Stomach (tissue), 4 donors: ENCODE measurements around the gene MLLT10.

Experiments
- EP300 ChIP-seq: sonication (generic); formaldehyde crosslinking; IDR thresholded peaks from one replicate; pipeline ENCODE4 v1.6.1; 2017; ENCODE audit warnings: antibody characterized with exemption
- POLR2A ChIP-seq, 4 donors: fragments of 450-650 bp; IDR thresholded peaks; one replicate each; pipeline ENCODE4 v1.6.1; 2016; ENCODE audit warnings: antibody characterized with exemption in 4 of 4, control low read depth in 2 of 4, mild to moderate bottlenecking in 1 of 4, moderate library complexity in 1 of 4
- POLR2AphosphoS5 ChIP-seq, 3 donors: sonication (generic); formaldehyde crosslinking; IDR thresholded peaks; one replicate each; pipeline ENCODE4 v1.6.1; 2016; ENCODE audit warnings: antibody characterized with exemption in 3 of 3
- TF ChIP-seq, protein P1 (sequence below), 7 experiments: fragments of 450-650 bp in 4 of 7; fragments of 200-600 bp in 3 of 7; sonication (generic) in 3 of 7; IDR thresholded peaks; one replicate each; pipeline ENCODE4 v1.5.1; 2016 to 2019; ENCODE audit warnings: antibody characterized with exemption in 7 of 7, control low read depth in 2 of 7, mild to moderate bottlenecking in 1 of 7

DNA sequence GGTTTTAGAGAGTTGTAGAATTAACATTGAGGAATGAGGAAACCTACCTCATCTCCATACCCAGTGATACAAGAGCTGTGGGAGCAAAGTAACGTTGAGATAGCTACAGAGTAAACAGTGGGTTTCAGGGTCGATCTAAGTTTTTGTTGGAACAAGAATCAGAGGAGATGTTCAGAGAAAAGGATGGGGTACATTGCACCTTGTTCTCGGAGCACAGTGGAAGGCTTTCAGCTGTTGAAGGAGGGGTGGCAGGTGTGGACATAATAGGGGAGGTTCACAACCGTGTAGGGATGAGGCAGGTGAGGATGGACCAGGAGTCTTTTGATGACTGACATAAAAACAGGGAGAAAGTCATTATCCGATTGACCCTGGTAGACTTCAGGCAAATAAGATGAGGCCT lies 121.7 kb downstream of the MLLT10 start:
- TF ChIP-seq POLR2AphosphoS5 (IDR thresholded peaks at IDR 0.05), result no peak
- TF ChIP-seq, protein P1, sequence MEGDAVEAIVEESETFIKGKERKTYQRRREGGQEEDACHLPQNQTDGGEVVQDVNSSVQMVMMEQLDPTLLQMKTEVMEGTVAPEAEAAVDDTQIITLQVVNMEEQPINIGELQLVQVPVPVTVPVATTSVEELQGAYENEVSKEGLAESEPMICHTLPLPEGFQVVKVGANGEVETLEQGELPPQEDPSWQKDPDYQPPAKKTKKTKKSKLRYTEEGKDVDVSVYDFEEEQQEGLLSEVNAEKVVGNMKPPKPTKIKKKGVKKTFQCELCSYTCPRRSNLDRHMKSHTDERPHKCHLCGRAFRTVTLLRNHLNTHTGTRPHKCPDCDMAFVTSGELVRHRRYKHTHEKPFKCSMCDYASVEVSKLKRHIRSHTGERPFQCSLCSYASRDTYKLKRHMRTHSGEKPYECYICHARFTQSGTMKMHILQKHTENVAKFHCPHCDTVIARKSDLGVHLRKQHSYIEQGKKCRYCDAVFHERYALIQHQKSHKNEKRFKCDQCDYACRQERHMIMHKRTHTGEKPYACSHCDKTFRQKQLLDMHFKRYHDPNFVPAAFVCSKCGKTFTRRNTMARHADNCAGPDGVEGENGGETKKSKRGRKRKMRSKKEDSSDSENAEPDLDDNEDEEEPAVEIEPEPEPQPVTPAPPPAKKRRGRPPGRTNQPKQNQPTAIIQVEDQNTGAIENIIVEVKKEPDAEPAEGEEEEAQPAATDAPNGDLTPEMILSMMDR (IDR thresholded peaks at IDR 0.05), result no peak
- TF ChIP-seq POLR2A (IDR thresholded peaks at IDR 0.05), result no peak
- TF ChIP-seq EP300, result no peak
